Thoracic aorta (tissue), 2 donors: ENCODE measurements around the gene CYTL1. TPM values are rescaled to one million over a fixed set of nuclear protein-coding genes. Genes with fewer than 3 reads are reported as not detected.

Experiments
- ATAC-seq: fragments of 150-250 bp; one replicate; pipeline ENCODE4 v1.8.0; 2017; ENCODE audit warnings: low read depth; ENCODE audit not compliant: insufficient number of reproducible peaks, low FRiP score
- DNase-seq: peaks from one replicate; pipeline ENCODE4 v3.0.0-alpha.2; 2020; ENCODE audit warnings: low spot score
- H3K27ac ChIP-seq, 2 donors: fragments of 200-600 bp; sonication (generic); 1 replicate in 1 of 2; 2 replicates in 1 of 2; pipeline ENCODE4 v1.5.1; 2016; ENCODE audit warnings: mild to moderate bottlenecking in 2 of 2, moderate library complexity in 2 of 2
- H3K27me3 ChIP-seq: fragments of 200-600 bp; sonication (generic); replicated peaks from 2 replicates; pipeline ENCODE4 v1.6.0; 2016; ENCODE audit warnings: mild to moderate bottlenecking; ENCODE audit not compliant: insufficient read depth
- H3K36me3 ChIP-seq: fragments of 200-600 bp; sonication (generic); one replicate; pipeline ENCODE4 v1.5.1; 2016
- H3K4me1 ChIP-seq, 2 donors: fragments of 200-600 bp; sonication (generic); 1 replicate in 1 of 2; 2 replicates in 1 of 2; pipeline versions ENCODE4 v1.5.1 to v1.6.0; 2016; ENCODE audit warnings: low read depth in 2 of 2, mild to moderate bottlenecking in 1 of 2; ENCODE audit not compliant: control insufficient read depth in 1 of 2
- H3K4me3 ChIP-seq: fragments of 200-600 bp; sonication (generic); 2 replicates; pipeline ENCODE4 v1.5.1; 2016; ENCODE audit warnings: mild to moderate bottlenecking
- H3K9me3 ChIP-seq: fragments of 200-600 bp; sonication (generic); 2 replicates; pipeline ENCODE4 v1.5.1; 2016
- CTCF ChIP-seq: fragments of 200-600 bp; sonication (generic); IDR thresholded peaks from one replicate; pipeline ENCODE4 v1.5.1; 2019; ENCODE audit warnings: antibody characterized with exemption
- total RNA-seq, 2 donors: library from RNA; depleted of rRNA; stranded (reverse); fragments of >200 nt; gene quantifications; one replicate each; pipeline versions ENCODE4 v1.1.0 to v1.2.3, GENCODE V29; 2016

The CYTL1 gene
- total RNA-seq, 2 donors from 2014 or later, result 52.3 to 126 TPM

GRCh38 chr4:4989083-4989622 lies 30.1 kb downstream of the CYTL1 start:
- H3K27me3 ChIP-seq, result no peaks in the 10 kb centered on the region
- H3K27ac ChIP-seq, result no peak overlapping the region
- ATAC-seq (no peak), DNase-seq (no peak)
- TF ChIP-seq CTCF, result no peak
- no peak overlapping the region for H3K4me3 ChIP-seq
- H3K36me3 ChIP-seq, result no peaks in the 10 kb centered on the region
- H3K4me1 ChIP-seq, result peaks cover 0 to 14% of the 10 kb centered on the region in 2 donors
- no peaks in the 10 kb centered on the region for H3K9me3 ChIP-seq

- ATAC-seq (no peak), DNase-seq (no peak)
- no peaks in the 10 kb centered on the region for H3K27me3 ChIP-seq
- H3K4me1 ChIP-seq, result peaks cover 0 to 14% of the 10 kb centered on the region in 2 donors
- no peak for TF ChIP-seq CTCF
- H3K27ac ChIP-seq, result no peak overlapping the region
- no peaks in the 10 kb centered on the region for H3K9me3 ChIP-seq
- H3K36me3 ChIP-seq, result no peaks in the 10 kb centered on the region
- H3K4me3 ChIP-seq, result no peak overlapping the region
Observed at GRCh38 chr4:4987656-4988055, 31.6 kb downstream of the CYTL1 start.

DNA sequence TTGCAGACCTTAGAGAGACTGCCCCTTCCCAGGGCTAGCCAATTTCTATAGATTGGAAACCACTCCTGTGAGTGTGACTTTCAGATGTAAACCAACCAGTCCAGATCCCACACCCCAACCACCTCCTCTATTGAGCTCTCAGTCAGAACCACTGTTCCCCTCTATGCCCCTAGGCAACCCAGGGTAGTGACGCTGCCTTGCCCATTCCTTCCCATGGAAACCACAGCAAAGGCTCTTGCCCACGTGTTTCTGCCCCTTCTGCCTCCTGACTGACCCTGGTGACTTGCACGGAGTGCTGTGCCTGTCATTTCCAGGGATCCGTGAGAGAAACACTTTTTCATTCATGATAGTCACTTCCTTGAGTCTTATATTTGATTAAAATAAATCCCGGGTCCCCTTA lies 32.4 kb downstream of the CYTL1 start:
- TF ChIP-seq CTCF, result no peak
- H3K9me3 ChIP-seq, result no peaks in the 10 kb centered on the region
- peaks cover 0 to 13% of the 10 kb centered on the region in 2 donors for H3K4me1 ChIP-seq
- no peaks in the 10 kb centered on the region for H3K27me3 ChIP-seq
- no peak for DNase-seq
- ATAC-seq, result no peak
- no peaks in the 10 kb centered on the region for H3K36me3 ChIP-seq
- no peak overlapping the region for H3K27ac ChIP-seq
- H3K4me3 ChIP-seq, result no peak overlapping the region

- Histone ChIP-seq H3K27me3 (no peaks in the 10 kb centered on the region), H3K36me3 (no peaks in the 10 kb centered on the region), H3K4me3 (no peak overlapping the region), H3K4me1 (peaks cover 0 to 3% of the 10 kb centered on the region in 2 donors), H3K9me3 (no peaks in the 10 kb centered on the region), H3K27ac (no peak overlapping the region)
- TF ChIP-seq CTCF, result no peak
- no peak for DNase-seq
- no peak for ATAC-seq
Observed at GRCh38 chr4:4985844-4986243, 33.4 kb downstream of the CYTL1 start.

GRCh38 chr4:4985036-4985435 lies 34.2 kb downstream of the CYTL1 start:
- no peak for TF ChIP-seq CTCF
- no peaks in the 10 kb centered on the region for H3K9me3 ChIP-seq
- DNase-seq, result no peak

More at GRCh38 chr4:4985036-4985435, 34.2 kb downstream of the CYTL1 start:
- Histone ChIP-seq H3K27ac (no peak overlapping the region), H3K36me3 (no peaks in the 10 kb centered on the region), H3K4me3 (no peak overlapping the region), H3K27me3 (no peaks in the 10 kb centered on the region), H3K4me1 (no peaks in the 10 kb centered on the region)
- no peak for ATAC-seq
